IMR-90 (cell line): ENCODE results near the gene CDCA4. TPM values are rescaled to one million over a fixed set of nuclear protein-coding genes. Genes with fewer than 3 reads are reported as not detected.

Experiments
- ATAC-seq: fragments of 200-7000 bp; cut with Tn5 transposase; 2 replicates; pipeline ENCODE4 v1.9.1; 2020; ENCODE audit warnings: low read depth, mild to moderate bottlenecking, moderate library complexity
- BruUV-seq: library from RNA; stranded (reverse); fragments of 400-500 nt; replicated peaks from 2 replicates; lab custom pipeline; 2021; lab: Mats Ljungman, UMichigan
- CTCF ChIA-PET: fragments of 300-600 bp; formaldehyde crosslinking; extraction: SDS; loops from one replicate; lab custom pipeline; 2021; ENCODE audit warnings: antibody characterized with exemption; lab: Yijun Ruan, JAX
- POLR2A ChIA-PET: fragments of 300-600 bp; sonication (Branson Sonifier 250); formaldehyde crosslinking; loops from one replicate; lab custom pipeline; 2022; ENCODE audit warnings: antibody characterized with exemption; ENCODE audit not compliant: unreplicated experiment; lab: Charles Lee
- DNase-seq: peaks from one replicate; pipeline ENCODE4 v3.0.0; 2013
- H2AFZ ChIP-seq: replicated peaks from 2 replicates; pipeline ENCODE3; 2013; ENCODE audit warnings: low read length, mild to moderate bottlenecking; ENCODE audit not compliant: poor library complexity
- H2AK5ac ChIP-seq: 2 replicates; pipeline ENCODE4 v1.6.1; 2013; ENCODE audit warnings: low read depth, low read length, inconsistent platforms
- H2AK9ac ChIP-seq: replicated peaks from 2 replicates; pipeline ENCODE3; 2013; ENCODE audit warnings: mild to moderate bottlenecking, low read depth, low read length, moderate library complexity; ENCODE audit not compliant: poor library complexity
- H2BK120ac ChIP-seq: 2 replicates; pipeline ENCODE4 v1.6.1; 2013; ENCODE audit warnings: low read depth, low read length, inconsistent platforms
- H2BK15ac ChIP-seq: 3 replicates; pipeline ENCODE4 v1.6.1; 2013; ENCODE audit warnings: low read depth, low read length, inconsistent platforms
- H2BK20ac ChIP-seq: 2 replicates; pipeline ENCODE4 v1.6.1; 2013; ENCODE audit warnings: low read depth, mild to moderate bottlenecking, inconsistent platforms, low read length, moderate library complexity
- H2BK5ac ChIP-seq: 2 replicates; pipeline ENCODE4 v1.6.1; 2013; ENCODE audit warnings: mild to moderate bottlenecking, low read depth, low read length, inconsistent platforms; ENCODE audit not compliant: poor library complexity, severe bottlenecking
- H3K14ac ChIP-seq: replicated peaks from 2 replicates; pipeline ENCODE4 v1.6.1; 2013; ENCODE audit warnings: low read depth, low read length, inconsistent platforms
- H3K18ac ChIP-seq: 2 replicates; pipeline ENCODE4 v1.6.1; 2013; ENCODE audit warnings: low read depth, low read length, control low read depth
- H3K23ac ChIP-seq: 2 replicates; pipeline ENCODE4 v1.6.1; 2013; ENCODE audit warnings: low read depth, low read length, inconsistent platforms
- H3K27ac ChIP-seq: 2 replicates; pipeline ENCODE4 v1.5.1; 2013; ENCODE audit warnings: mild to moderate bottlenecking, control low read depth, low read length; ENCODE audit not compliant: insufficient read depth
- H3K27me3 ChIP-seq: 2 replicates; pipeline ENCODE4 v1.6.1; 2013; ENCODE audit warnings: low read length; ENCODE audit not compliant: control insufficient read depth, insufficient read depth
- H3K36me3 ChIP-seq: 2 replicates; pipeline ENCODE4 v1.6.1; 2013; ENCODE audit warnings: low read length, mixed read lengths; ENCODE audit not compliant: control insufficient read depth, insufficient read depth
- H3K4ac ChIP-seq: 2 replicates; pipeline ENCODE4 v1.6.1; 2013; ENCODE audit warnings: low read depth, low read length, inconsistent platforms
- H3K4me1 ChIP-seq: 2 replicates; pipeline ENCODE4 v1.6.1; 2013; ENCODE audit warnings: low read length, mixed read lengths; ENCODE audit not compliant: control insufficient read depth, insufficient read depth
- H3K4me2 ChIP-seq: 2 replicates; pipeline ENCODE4 v1.6.1; 2013; ENCODE audit warnings: low read depth, mild to moderate bottlenecking, control low read depth, low read length, moderate library complexity
- H3K4me3 ChIP-seq: 2 replicates; pipeline ENCODE4 v1.5.1; 2013; ENCODE audit warnings: low read depth, mild to moderate bottlenecking, control low read depth, low read length, moderate library complexity; ENCODE audit not compliant: insufficient read depth
- H3K56ac ChIP-seq: 2 replicates; pipeline ENCODE4 v1.6.1; 2013; ENCODE audit warnings: low read length, inconsistent platforms; ENCODE audit not compliant: insufficient read depth; ENCODE audit errors: extremely low read depth
- H3K79me1 ChIP-seq, 2 experiments: 2 replicates each; pipeline ENCODE4 v1.6.1; 2013; ENCODE audit warnings: low read length in 2 of 2, inconsistent platforms in 1 of 2, low read depth in 1 of 2
- H3K9ac ChIP-seq: 2 replicates; pipeline ENCODE4 v1.6.1; 2013; ENCODE audit warnings: low read depth, low read length, control low read depth
- H3K9me1 ChIP-seq: 2 replicates; pipeline ENCODE4 v1.6.1; 2013; ENCODE audit warnings: low read length, inconsistent platforms; ENCODE audit not compliant: insufficient read depth
- H3K9me3 ChIP-seq: 2 replicates; pipeline ENCODE4 v1.6.1; 2013; ENCODE audit warnings: low read length; ENCODE audit not compliant: control insufficient read depth, insufficient read depth
- H4K20me1 ChIP-seq: 2 replicates; pipeline ENCODE4 v1.6.1; 2013; ENCODE audit warnings: low read length, inconsistent platforms; ENCODE audit not compliant: insufficient read depth
- H4K5ac ChIP-seq: 2 replicates; pipeline ENCODE4 v1.6.1; 2013; ENCODE audit warnings: mild to moderate bottlenecking, low read depth, low read length, control low read depth
- H4K8ac ChIP-seq, 2 experiments: 2 replicates each; pipeline ENCODE4 v1.6.1; 2013; ENCODE audit warnings: low read depth in 2 of 2, low read length in 2 of 2, control low read depth in 1 of 2, inconsistent platforms in 1 of 2
- H4K91ac ChIP-seq: 2 replicates; pipeline ENCODE4 v1.6.1; 2013; ENCODE audit warnings: low read depth, low read length, inconsistent platforms; ENCODE audit not compliant: insufficient read depth
- FOS ChIP-seq: fragments of 150-350 bp; IDR thresholded peaks from 2 replicates; pipeline ENCODE4 v1.6.1; 2016; ENCODE audit warnings: low read depth, low read length
- MAFK ChIP-seq: IDR thresholded peaks from 2 replicates; pipeline ENCODE4 v1.6.1; 2012; ENCODE audit warnings: low read depth, low read length, improper control_type of control experiment
- MAZ ChIP-seq: IDR thresholded peaks from 2 replicates; pipeline ENCODE4 v1.6.1; 2012; ENCODE audit warnings: low read depth, mild to moderate bottlenecking, low read length, improper control_type of control experiment, moderate library complexity, borderline replicate concordance
- NFE2L2 ChIP-seq: fragments of 150-350 bp; IDR thresholded peaks from 2 replicates; pipeline ENCODE4 v1.6.1; 2016; ENCODE audit warnings: low read depth, mild to moderate bottlenecking, low read length
- SMC3 ChIP-seq: fragments of 150-350 bp; IDR thresholded peaks from 2 replicates; pipeline ENCODE4 v1.6.1; 2016; ENCODE audit warnings: low read depth, mild to moderate bottlenecking, antibody characterized with exemption, low read length, moderate library complexity
- WGBS, 2 experiments: methylation state at CpG; one replicate each; pipeline versions ENCODE4 v1.1.5 to v1.1.7; 2013; ENCODE audit warnings: missing lambda C conversion rate in 2 of 2; ENCODE audit not compliant: insufficient read length in 1 of 2; ENCODE audit errors: extremely low coverage in 2 of 2; 5-methylcytosine and 5-hydroxymethylcytosine counted together
- dilution Hi-C: fragments of 300-500 bp; cut with HindIII; formaldehyde crosslinking; loops from one replicate; pipeline ENCODE4 v1.14.3; 2018; ENCODE audit warnings: low sequenced_read_pairs; ENCODE audit not compliant: unreplicated experiment
- in situ Hi-C: fragments of 300-500 bp; cut with MboI; formaldehyde crosslinking; loops from 3 replicates; pipeline ENCODE4 v1.14.3; 2019; ENCODE audit warnings: low sequenced_read_pairs, inconsistent platforms, mixed read lengths
- intact Hi-C: fragments of 100-400 bp; cut with micrococcal nuclease; formaldehyde crosslinking; loops from 2 replicates; pipeline ENCODE4 v1.10.0; 2022
- polyA plus RNA-seq, 3 experiments: library from polyadenylated mRNA; depleted of rRNA; stranded (reverse); fragments of >200 nt; gene quantifications; 2 replicates each; pipeline ENCODE4 v1.2.3, GENCODE V29; 2012; ENCODE audit warnings: low replicate concordance in 1 of 3
- total RNA-seq: library from RNA; depleted of rRNA; stranded (reverse); fragments of >200 nt; gene quantifications from 2 replicates; pipeline ENCODE4 v1.2.3, GENCODE V29; 2012
- TF ChIP-seq, protein P1 (sequence below): conservative IDR thresholded peaks from 2 replicates; pipeline ENCODE4 v1.5.1; 2012; ENCODE audit warnings: mild to moderate bottlenecking, low read depth, low read length, improper control_type of control experiment
- TF ChIP-seq, protein P2 (sequence below): fragments of 150-350 bp; IDR thresholded peaks from 2 replicates; pipeline ENCODE4 v1.6.1; 2016; ENCODE audit warnings: low read depth, mild to moderate bottlenecking, low read length, moderate library complexity, borderline replicate concordance

Gene CDCA4
- total and polyA plus RNA-seq, 2 of the 4 experiments (the other 2 are of a cell fraction), result 17.7 to 18.6 TPM

DNA sequence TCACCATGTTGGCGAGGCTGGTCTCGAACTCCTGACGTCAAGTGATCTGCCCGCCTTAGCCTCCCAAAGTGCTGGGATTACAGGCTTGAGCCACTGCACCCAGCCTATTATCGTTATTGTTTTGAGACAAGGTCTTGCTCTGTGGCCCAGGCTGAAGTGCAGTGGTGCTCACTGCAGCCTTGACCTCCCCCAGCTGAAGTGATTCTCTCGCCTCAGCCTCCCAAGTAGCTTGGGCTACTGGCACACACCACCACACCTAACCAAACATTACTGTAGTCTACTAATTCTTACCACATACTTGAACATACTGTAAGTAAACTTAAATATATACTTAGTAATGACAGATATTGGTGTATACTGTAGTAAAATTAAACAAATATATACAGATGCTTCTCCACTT lies 4.5 kb upstream of the CDCA4 start:
- no peaks in the 10 kb centered on the region for H4K20me1 ChIP-seq
- peak overlapping the region; percentile 87; the same call in 1 of the 2 replicates for H2AK5ac ChIP-seq
- no peaks in the 10 kb centered on the region for H3K27me3 ChIP-seq
- H4K8ac ChIP-seq, result 0 out of 4 replicates have a peak overlapping the region, but pooled peaks of 1 of the 2 experiments have one; percentile 5
- CTCF ChIA-PET, result no interaction called here
- dilution Hi-C loops (no loop called here), intact Hi-C loops (no loop called here), in situ Hi-C loops (no loop called here)
- H3K23ac ChIP-seq, result no peak overlapping the region
- WGBS, 2 experiments, result 97% methylated on average over 5 of the region's 6 CpGs; no CpG with 5 or more reads in 1 of the 2 experiments
- DNase-seq (no peak), ATAC-seq (no peak)
- peak overlapping the region; percentile 43; the same call in 1 of the 2 replicates for H3K27ac ChIP-seq
- no peaks in the 10 kb centered on the region for H3K9me3 ChIP-seq
- H3K14ac ChIP-seq, result no peak overlapping the region
- no peak overlapping the region; the same call in 1 of the 2 replicates for H3K18ac ChIP-seq
- TF ChIP-seq, protein P1, sequence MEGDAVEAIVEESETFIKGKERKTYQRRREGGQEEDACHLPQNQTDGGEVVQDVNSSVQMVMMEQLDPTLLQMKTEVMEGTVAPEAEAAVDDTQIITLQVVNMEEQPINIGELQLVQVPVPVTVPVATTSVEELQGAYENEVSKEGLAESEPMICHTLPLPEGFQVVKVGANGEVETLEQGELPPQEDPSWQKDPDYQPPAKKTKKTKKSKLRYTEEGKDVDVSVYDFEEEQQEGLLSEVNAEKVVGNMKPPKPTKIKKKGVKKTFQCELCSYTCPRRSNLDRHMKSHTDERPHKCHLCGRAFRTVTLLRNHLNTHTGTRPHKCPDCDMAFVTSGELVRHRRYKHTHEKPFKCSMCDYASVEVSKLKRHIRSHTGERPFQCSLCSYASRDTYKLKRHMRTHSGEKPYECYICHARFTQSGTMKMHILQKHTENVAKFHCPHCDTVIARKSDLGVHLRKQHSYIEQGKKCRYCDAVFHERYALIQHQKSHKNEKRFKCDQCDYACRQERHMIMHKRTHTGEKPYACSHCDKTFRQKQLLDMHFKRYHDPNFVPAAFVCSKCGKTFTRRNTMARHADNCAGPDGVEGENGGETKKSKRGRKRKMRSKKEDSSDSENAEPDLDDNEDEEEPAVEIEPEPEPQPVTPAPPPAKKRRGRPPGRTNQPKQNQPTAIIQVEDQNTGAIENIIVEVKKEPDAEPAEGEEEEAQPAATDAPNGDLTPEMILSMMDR, result no peak
- TF ChIP-seq MAZ (no peak), FOS (no peak), MAFK (no peak), SMC3 (no peak), NFE2L2 (no peak)
- TF ChIP-seq, protein P2, sequence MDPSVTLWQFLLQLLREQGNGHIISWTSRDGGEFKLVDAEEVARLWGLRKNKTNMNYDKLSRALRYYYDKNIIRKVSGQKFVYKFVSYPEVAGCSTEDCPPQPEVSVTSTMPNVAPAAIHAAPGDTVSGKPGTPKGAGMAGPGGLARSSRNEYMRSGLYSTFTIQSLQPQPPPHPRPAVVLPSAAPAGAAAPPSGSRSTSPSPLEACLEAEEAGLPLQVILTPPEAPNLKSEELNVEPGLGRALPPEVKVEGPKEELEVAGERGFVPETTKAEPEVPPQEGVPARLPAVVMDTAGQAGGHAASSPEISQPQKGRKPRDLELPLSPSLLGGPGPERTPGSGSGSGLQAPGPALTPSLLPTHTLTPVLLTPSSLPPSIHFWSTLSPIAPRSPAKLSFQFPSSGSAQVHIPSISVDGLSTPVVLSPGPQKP, result no peak
- peak overlapping the region; percentile 70; the same call in 1 of the 2 replicates for H2BK120ac ChIP-seq
- H3K4ac ChIP-seq, result peak overlapping the region; percentile 37
- H3K79me1 ChIP-seq, result peaks cover 10 to 16% of the 10 kb centered on the region in 2 experiments; a peak in 3 of 4 replicates
- H3K9ac ChIP-seq, result no peak overlapping the region
- peaks cover 9% of the 10 kb centered on the region; the same call in 1 of the 2 replicates for H3K4me1 ChIP-seq
- no TSS peak for BruUV-seq
- H2BK15ac ChIP-seq, result peak overlapping the region; percentile 57; the same call in 2 of the 3 replicates
- H2AFZ ChIP-seq, result no peak overlapping the region
- no peak overlapping the region for H4K5ac ChIP-seq
- no peak overlapping the region for H2AK9ac ChIP-seq
- peak overlapping the region; percentile 76 for H4K91ac ChIP-seq
- peaks cover 10% of the 10 kb centered on the region for H3K9me1 ChIP-seq
- H3K4me2 ChIP-seq, result no peak overlapping the region
- H3K36me3 ChIP-seq, result no peaks in the 10 kb centered on the region
- peak overlapping the region; percentile 46; the same call in 1 of the 2 replicates for H2BK20ac ChIP-seq
- no peak overlapping the region for H3K4me3 ChIP-seq
- POLR2A ChIA-PET, result no interaction called here
- peak overlapping the region; percentile 84 for H2BK5ac ChIP-seq
- H3K56ac ChIP-seq, result no peak overlapping the region
